ENCODE data around the gene NKPD1.

The NKPD1 gene

DNA sequence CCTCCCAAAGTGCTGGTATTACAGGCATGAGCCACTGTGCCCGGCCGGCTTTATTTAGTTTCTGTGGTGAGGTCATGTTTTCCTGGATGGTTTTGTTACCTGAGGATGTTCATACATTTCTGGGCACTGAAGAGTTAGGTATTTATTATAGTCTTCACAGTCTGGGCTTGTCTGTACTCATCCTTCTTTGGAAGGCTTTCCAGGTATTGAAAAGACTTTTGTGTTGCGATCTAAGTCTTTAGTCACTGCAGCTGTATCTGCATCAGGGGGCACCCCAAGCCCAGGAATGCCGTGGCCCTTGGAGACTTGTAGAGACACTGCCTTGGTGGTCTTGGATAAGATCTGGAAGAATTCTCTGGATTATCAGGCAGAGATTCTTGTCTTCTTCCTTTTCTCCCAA, 30.6 kb upstream of the NKPD1 start:
- TF ChIP-seq, protein P1, sequence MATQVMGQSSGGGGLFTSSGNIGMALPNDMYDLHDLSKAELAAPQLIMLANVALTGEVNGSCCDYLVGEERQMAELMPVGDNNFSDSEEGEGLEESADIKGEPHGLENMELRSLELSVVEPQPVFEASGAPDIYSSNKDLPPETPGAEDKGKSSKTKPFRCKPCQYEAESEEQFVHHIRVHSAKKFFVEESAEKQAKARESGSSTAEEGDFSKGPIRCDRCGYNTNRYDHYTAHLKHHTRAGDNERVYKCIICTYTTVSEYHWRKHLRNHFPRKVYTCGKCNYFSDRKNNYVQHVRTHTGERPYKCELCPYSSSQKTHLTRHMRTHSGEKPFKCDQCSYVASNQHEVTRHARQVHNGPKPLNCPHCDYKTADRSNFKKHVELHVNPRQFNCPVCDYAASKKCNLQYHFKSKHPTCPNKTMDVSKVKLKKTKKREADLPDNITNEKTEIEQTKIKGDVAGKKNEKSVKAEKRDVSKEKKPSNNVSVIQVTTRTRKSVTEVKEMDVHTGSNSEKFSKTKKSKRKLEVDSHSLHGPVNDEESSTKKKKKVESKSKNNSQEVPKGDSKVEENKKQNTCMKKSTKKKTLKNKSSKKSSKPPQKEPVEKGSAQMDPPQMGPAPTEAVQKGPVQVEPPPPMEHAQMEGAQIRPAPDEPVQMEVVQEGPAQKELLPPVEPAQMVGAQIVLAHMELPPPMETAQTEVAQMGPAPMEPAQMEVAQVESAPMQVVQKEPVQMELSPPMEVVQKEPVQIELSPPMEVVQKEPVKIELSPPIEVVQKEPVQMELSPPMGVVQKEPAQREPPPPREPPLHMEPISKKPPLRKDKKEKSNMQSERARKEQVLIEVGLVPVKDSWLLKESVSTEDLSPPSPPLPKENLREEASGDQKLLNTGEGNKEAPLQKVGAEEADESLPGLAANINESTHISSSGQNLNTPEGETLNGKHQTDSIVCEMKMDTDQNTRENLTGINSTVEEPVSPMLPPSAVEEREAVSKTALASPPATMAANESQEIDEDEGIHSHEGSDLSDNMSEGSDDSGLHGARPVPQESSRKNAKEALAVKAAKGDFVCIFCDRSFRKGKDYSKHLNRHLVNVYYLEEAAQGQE (IDR thresholded peaks at IDR 0.05; ENCODE audit: low read depth), result no peak
- TF ChIP-seq, protein P2, sequence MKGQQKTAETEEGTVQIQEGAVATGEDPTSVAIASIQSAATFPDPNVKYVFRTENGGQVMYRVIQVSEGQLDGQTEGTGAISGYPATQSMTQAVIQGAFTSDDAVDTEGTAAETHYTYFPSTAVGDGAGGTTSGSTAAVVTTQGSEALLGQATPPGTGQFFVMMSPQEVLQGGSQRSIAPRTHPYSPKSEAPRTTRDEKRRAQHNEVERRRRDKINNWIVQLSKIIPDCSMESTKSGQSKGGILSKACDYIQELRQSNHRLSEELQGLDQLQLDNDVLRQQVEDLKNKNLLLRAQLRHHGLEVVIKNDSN (IDR thresholded peaks at IDR 0.05), result no peak
- no peak for TF ChIP-seq ZBTB7A (IDR thresholded peaks at IDR 0.05; ENCODE audit: low read depth)

DNA sequence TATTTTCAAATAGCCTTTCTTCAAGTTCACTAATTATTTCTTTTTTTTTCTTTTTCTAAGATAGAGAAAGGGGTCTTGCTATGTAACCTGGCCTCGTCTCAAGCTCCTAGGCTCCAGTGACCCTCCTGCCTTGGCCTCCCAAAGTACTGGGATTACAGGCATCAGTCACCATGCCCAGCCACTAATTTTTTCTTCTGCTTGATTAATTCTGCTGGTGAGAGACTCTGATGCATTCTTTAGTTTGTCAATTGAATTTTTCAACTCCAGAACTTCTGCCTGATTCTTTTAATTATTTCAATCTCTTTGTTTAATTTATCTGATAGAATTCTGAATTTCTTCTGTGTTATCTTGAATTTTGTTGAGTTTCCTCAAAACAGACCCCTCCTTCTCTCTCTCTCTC, 29.2 kb upstream of the NKPD1 start:
- no peak for TF ChIP-seq TCF12 (IDR thresholded peaks at IDR 0.05; ENCODE audit: low read depth)
- TF ChIP-seq ZBTB7A (IDR thresholded peaks at IDR 0.05; ENCODE audit: low read depth), result no peak

DNA sequence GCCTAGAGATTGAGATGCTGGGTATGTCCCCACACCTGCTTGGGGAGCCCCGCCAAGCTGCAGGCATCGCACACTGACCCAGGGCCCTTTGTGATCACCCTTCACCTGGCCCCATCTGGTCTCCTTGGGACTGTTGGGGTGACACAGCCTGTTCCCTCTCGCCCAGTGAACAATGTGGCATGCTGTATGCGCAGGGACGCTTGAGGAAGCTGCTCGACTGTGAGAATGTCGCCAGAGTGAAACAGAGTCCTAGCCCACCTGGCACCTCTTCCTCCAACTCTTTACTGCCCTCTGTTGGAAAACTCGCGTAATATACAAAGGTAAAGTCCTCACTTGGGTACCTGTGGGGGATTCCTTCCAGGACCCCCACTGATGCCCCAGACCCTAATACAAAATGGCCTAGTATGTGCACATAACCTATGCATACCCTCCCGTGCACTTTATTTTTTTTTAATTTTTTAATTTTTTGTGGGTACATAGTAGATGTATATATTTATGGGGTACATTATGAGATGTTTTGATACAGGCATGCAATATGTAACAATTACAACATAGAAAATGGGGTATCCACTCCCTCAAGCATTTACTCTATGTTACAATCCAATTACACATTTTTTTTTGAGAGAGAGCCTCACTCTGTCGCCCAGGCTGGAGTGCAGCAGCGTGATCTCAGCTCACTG, 26.8 kb upstream of the NKPD1 start:
- TF ChIP-seq TEAD4 (IDR thresholded peaks at IDR 0.05) (peak; percentile 43; the same call in 1 of the 2 replicates), ZBTB7A (IDR thresholded peaks at IDR 0.05; ENCODE audit: low read depth) (peak; percentile 76), RAD21 (IDR thresholded peaks at IDR 0.05; ENCODE audit: low read depth) (peak; percentile 68), CREB1 (IDR thresholded peaks at IDR 0.05; ENCODE audit: low read depth) (no peak)

DNA sequence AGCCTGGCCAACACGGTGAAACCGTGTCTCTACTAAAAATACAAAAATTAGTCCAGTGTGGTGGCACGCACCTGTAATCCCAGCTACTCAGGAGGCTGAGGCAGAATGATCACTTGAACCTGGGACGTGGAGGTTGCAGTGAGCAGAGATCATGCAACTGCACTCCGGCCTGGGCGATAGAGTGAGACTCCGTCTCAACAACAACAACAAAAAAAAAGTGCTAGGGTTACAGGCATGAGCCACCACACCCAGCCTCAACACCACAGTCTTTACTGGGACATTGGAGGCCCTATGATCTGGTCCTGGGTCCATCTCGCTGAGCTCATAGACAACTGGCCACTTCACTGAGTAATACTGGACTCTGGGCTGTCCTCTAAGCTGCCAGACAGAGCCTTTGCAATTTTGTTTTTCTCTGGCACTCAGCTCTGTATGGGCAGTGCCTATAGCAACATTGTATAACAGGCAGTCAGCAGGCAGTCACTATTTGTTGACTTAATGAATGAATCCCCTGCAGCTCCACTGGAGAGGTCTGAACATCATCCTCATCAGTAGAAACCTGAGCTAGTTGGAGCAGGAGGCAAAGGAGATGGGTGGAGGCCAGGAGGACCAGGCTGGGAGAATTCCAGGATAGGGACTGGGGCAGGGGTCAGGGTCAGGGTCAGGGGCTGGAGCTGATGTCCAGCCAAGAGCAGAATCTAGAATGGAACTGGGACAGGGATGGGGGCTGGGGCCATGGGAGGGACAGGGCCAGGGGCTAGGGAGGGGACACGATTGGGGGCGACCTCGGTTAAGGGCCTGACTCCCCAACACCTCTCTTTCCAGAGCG, 25.9 kb upstream of the NKPD1 start:
- TF ChIP-seq ZBTB7A (IDR thresholded peaks at IDR 0.05; ENCODE audit: low read depth), result no peak
- no peak for TF ChIP-seq CEBPB (IDR thresholded peaks at IDR 0.05)
- TF ChIP-seq, protein P3, sequence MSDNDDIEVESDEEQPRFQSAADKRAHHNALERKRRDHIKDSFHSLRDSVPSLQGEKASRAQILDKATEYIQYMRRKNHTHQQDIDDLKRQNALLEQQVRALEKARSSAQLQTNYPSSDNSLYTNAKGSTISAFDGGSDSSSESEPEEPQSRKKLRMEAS (IDR thresholded peaks at IDR 0.05), result no peak
- TF ChIP-seq FOXM1 (IDR thresholded peaks at IDR 0.05; ENCODE audit: borderline replicate concordance, low read depth), result no peak
- no peak for TF ChIP-seq TEAD4 (IDR thresholded peaks at IDR 0.05)
- no peak for TF ChIP-seq EP300 (IDR thresholded peaks at IDR 0.05; ENCODE audit: borderline replicate concordance)
- TF ChIP-seq YY1 (IDR thresholded peaks at IDR 0.05; ENCODE audit: low read depth), result no peak
- TF ChIP-seq RAD21 (IDR thresholded peaks at IDR 0.05; ENCODE audit: low read depth), result no peak
- no peak for TF ChIP-seq TAF1 (IDR thresholded peaks at IDR 0.05; ENCODE audit: low read depth)
- no peak for TF ChIP-seq EGR1 (IDR thresholded peaks at IDR 0.05)
- no peak for TF ChIP-seq NFIC (IDR thresholded peaks at IDR 0.05)
- TF ChIP-seq, protein P1 (IDR thresholded peaks at IDR 0.05; ENCODE audit: low read depth), result no peak

DNA sequence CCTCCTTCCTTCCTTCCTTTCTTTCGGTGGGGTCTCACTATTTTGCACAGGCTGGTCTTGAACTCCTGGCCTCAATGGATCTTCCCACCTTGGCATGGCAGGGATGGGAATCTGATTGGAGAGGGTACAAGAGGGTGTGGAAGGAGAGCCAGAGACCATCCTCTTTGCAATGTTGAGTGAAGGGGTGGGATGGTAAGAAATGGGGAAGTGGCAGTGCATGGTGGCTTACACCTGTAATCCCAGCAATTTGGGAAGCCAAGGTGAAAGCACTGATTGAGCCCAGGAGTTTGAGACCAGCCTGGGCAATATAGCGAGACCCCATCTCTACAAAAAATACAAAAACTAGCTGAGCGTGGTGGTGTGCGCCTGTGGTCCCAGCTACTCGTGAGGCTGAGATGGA, 23.3 kb upstream of the NKPD1 start:
- TF ChIP-seq EP300 (IDR thresholded peaks at IDR 0.05; ENCODE audit: borderline replicate concordance), result no peak
- no peak for TF ChIP-seq ZBTB7A (IDR thresholded peaks at IDR 0.05; ENCODE audit: low read depth)
- TF ChIP-seq, protein P1 (IDR thresholded peaks at IDR 0.05; ENCODE audit: low read depth), result no peak

DNA sequence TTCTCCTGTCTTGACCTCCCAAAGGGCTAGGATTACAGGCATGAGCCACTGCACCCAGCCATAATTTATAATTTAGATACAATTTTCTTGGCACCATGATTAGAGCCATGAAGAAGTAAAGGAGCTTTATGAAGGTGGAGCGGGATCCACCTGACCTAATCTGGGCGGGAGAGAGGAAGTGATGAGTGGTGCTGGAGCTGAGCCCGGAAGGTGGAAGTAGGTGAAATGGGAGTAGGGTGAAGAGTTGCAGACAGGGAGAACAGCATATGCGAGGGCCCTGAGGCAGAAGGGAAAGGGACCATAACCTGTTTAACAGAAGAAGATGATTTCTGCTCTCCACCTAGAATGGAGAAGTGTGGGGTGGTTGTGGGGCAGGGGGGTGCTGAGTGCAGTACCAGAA, 22.0 kb upstream of the NKPD1 start:
- no peak for TF ChIP-seq CEBPB (IDR thresholded peaks at IDR 0.05)
- no peak for TF ChIP-seq EGR1 (IDR thresholded peaks at IDR 0.05)
- no peak for TF ChIP-seq FOXM1 (IDR thresholded peaks at IDR 0.05; ENCODE audit: borderline replicate concordance, low read depth)
- TF ChIP-seq, protein P3 (IDR thresholded peaks at IDR 0.05), result no peak
- no peak for TF ChIP-seq ZBTB7A (IDR thresholded peaks at IDR 0.05; ENCODE audit: low read depth)
- TF ChIP-seq EP300 (IDR thresholded peaks at IDR 0.05; ENCODE audit: borderline replicate concordance), result no peak
- TF ChIP-seq, protein P2 (IDR thresholded peaks at IDR 0.05), result no peak
- TF ChIP-seq YY1 (IDR thresholded peaks at IDR 0.05; ENCODE audit: low read depth), result no peak
- TF ChIP-seq TEAD4 (IDR thresholded peaks at IDR 0.05), result no peak
- TF ChIP-seq NFIC (IDR thresholded peaks at IDR 0.05), result no peak
- TF ChIP-seq, protein P1 (IDR thresholded peaks at IDR 0.05; ENCODE audit: low read depth), result no peak
- no peak for TF ChIP-seq CREB1 (IDR thresholded peaks at IDR 0.05; ENCODE audit: low read depth)
- no peak for TF ChIP-seq TAF1 (IDR thresholded peaks at IDR 0.05; ENCODE audit: low read depth)
